HEK293T (cell line): Measurements from ENCODE around the gene ARHGAP42.

Experiments used
- BHLHE40 ChIP-seq: fragments of 450-650 bp; IDR thresholded peaks from 2 replicates; pipeline ENCODE4 v1.6.1; 2016; ENCODE audit warnings: mild to moderate bottlenecking, moderate library complexity, borderline replicate concordance
- ELF4 ChIP-seq: fragments of 450-650 bp; IDR thresholded peaks from 2 replicates; pipeline ENCODE4 v1.6.1; 2017; ENCODE audit warnings: antibody characterized with exemption
- FOXA1 ChIP-seq: fragments of 450-650 bp; IDR thresholded peaks from 2 replicates; pipeline ENCODE4 v1.6.1; 2016; ENCODE audit warnings: mild to moderate bottlenecking
- FOXK2 ChIP-seq: fragments of 450-650 bp; IDR thresholded peaks from 2 replicates; pipeline ENCODE4 v1.6.1; 2016; ENCODE audit warnings: mild to moderate bottlenecking
- FOXM1 ChIP-seq: fragments of 450-650 bp; IDR thresholded peaks from 2 replicates; pipeline ENCODE4 v1.6.1; 2017; ENCODE audit warnings: mild to moderate bottlenecking, borderline replicate concordance
- TARDBP ChIP-seq: fragments of 450-650 bp; IDR thresholded peaks from 2 replicates; pipeline ENCODE4 v1.6.1; 2016
- ZNF384 ChIP-seq: fragments of 450-650 bp; IDR thresholded peaks from 2 replicates; pipeline ENCODE4 v1.6.1; 2016

DNA sequence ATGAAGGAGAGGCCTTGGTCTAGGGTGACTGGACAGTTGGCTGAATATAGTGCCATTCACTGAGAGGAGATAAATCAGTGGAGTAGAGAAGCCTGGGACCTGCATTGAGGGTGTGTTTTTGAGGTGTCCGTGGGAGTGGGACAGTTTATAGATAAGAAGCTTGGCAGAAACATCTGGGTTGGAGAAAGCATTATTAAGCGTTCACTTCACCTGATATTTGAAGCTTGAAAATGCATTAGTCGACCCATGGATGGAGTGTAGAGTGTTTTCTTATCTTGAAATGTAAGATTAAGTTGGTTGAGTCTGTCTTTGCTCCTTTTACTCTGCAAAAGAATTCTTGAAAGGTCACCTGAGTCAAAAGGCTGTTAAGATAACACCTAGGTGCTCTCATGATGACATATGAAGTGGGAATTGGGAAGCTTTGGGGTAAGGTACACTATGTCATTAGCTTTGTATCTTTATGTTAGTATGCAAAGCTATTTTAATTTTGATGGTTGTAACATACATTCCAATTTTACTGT lies 160.7 kb downstream of the ARHGAP42 start:
- no peak for TF ChIP-seq TARDBP
- TF ChIP-seq FOXK2, result no peak
- no peak for TF ChIP-seq ZNF384
- TF ChIP-seq ELF4, result no peak
- TF ChIP-seq FOXA1, result no peak
- no peak for TF ChIP-seq BHLHE40
- no peak for TF ChIP-seq FOXM1
